HEK293 (cell line): ENCODE measurements around the gene ELAC2.
"Not testable (repeated sequence)": the region's sequence is repeated elsewhere in the genome, so short reads cannot be mapped to it uniquely, and the experiment has no call there.

ENCODE experiments used
- CTCF ChIA-PET: fragments of 350-600 bp; formaldehyde crosslinking; extraction: SDS; loops from one replicate; lab custom pipeline; 2021; ENCODE audit warnings: antibody characterized with exemption; lab: Yijun Ruan, JAX
- POLR2A ChIA-PET: fragments of 300-600 bp; formaldehyde crosslinking; extraction: SDS; loops from one replicate; lab custom pipeline; 2020; ENCODE audit warnings: antibody characterized with exemption, inconsistent platforms; lab: Yijun Ruan, JAX
- H3K27ac ChIP-seq: fragments of 200-500 bp; sonication (Bioruptor generic); 2 replicates; pipeline ENCODE4 v1.5.1; 2014; ENCODE audit warnings: low read depth, low read length, control low read depth, inconsistent platforms; ENCODE audit errors: extremely low read depth
- H3K36me3 ChIP-seq, 2 experiments: fragments of 200-500 bp in 1 of 2; sonication (Bioruptor generic) in 1 of 2; 1 replicate in 1 of 2; 2 replicates in 1 of 2; pipeline ENCODE4 v1.5.1; 2014 to 2017; ENCODE audit warnings: inconsistent platforms in 2 of 2, low read length in 2 of 2; ENCODE audit not compliant: control insufficient read depth in 2 of 2, insufficient read depth in 1 of 2
- H3K4me1 ChIP-seq: fragments of 200-500 bp; sonication (Bioruptor generic); 2 replicates; pipeline ENCODE4 v1.5.1; 2014; ENCODE audit warnings: mild to moderate bottlenecking, low read length, inconsistent platforms; ENCODE audit not compliant: control insufficient read depth, insufficient read depth
- H3K4me3 ChIP-seq: 2 replicates; pipeline ENCODE4 v1.5.1; 2011; ENCODE audit warnings: low read depth, mild to moderate bottlenecking, control low read depth, low read length, moderate library complexity
- H3K9me3 ChIP-seq: fragments of 200-500 bp; sonication (Bioruptor generic); 2 replicates; pipeline ENCODE4 v1.5.1; 2014; ENCODE audit warnings: low read depth, low read length, inconsistent platforms; ENCODE audit not compliant: control insufficient read depth, insufficient read depth
- PRDM10 ChIP-seq: fragments of 450-650 bp; formaldehyde crosslinking; IDR thresholded peaks from 2 replicates; pipeline ENCODE4 v1.5.1; 2016; ENCODE audit warnings: missing biosample characterization, missing genetic modification characterization
- ZBTB48 ChIP-seq: fragments of 450-650 bp; formaldehyde crosslinking; IDR thresholded peaks from 2 replicates; pipeline ENCODE4 v1.5.1; 2016; ENCODE audit warnings: missing biosample characterization, missing genetic modification characterization
- ZBTB7A ChIP-seq: fragments of 450-650 bp; formaldehyde crosslinking; IDR thresholded peaks from 2 replicates; pipeline ENCODE4 v1.5.1; 2016; ENCODE audit warnings: low read depth, missing biosample characterization, missing genetic modification characterization
- ZFP69B ChIP-seq: fragments of 450-650 bp; formaldehyde crosslinking; IDR thresholded peaks from 2 replicates; pipeline ENCODE4 v1.5.1; 2016; ENCODE audit warnings: missing biosample characterization, missing genetic modification characterization
- ZNF112 ChIP-seq: fragments of 450-650 bp; formaldehyde crosslinking; IDR thresholded peaks from 2 replicates; pipeline ENCODE4 v1.5.0; 2017; ENCODE audit warnings: missing biosample characterization, missing genetic modification characterization
- ZNF155 ChIP-seq: fragments of 450-650 bp; formaldehyde crosslinking; IDR thresholded peaks from 2 replicates; pipeline ENCODE4 v1.5.1; 2016; ENCODE audit warnings: missing biosample characterization, missing genetic modification characterization
- ZNF391 ChIP-seq: fragments of 450-650 bp; formaldehyde crosslinking; IDR thresholded peaks from 2 replicates; pipeline ENCODE4 v1.5.1; 2016; ENCODE audit warnings: low read depth, missing biosample characterization, missing genetic modification characterization, borderline replicate concordance
- ZNF558 ChIP-seq: fragments of 450-650 bp; formaldehyde crosslinking; IDR thresholded peaks from 2 replicates; pipeline ENCODE4 v1.5.1; 2016; ENCODE audit warnings: missing biosample characterization, missing genetic modification characterization
- ZNF560 ChIP-seq: fragments of 450-650 bp; formaldehyde crosslinking; IDR thresholded peaks from 2 replicates; pipeline ENCODE4 v1.5.1; 2017; ENCODE audit warnings: missing biosample characterization, missing genetic modification characterization, borderline replicate concordance
- ZNF623 ChIP-seq: fragments of 450-650 bp; formaldehyde crosslinking; IDR thresholded peaks from 2 replicates; pipeline ENCODE4 v1.5.1; 2016; ENCODE audit warnings: missing biosample characterization, missing genetic modification characterization
- ZNF624 ChIP-seq: fragments of 450-650 bp; formaldehyde crosslinking; IDR thresholded peaks from 2 replicates; pipeline ENCODE4 v1.5.1; 2017; ENCODE audit warnings: missing biosample characterization, missing genetic modification characterization
- ZNF629 ChIP-seq: fragments of 450-650 bp; formaldehyde crosslinking; IDR thresholded peaks from 2 replicates; pipeline ENCODE4 v1.5.1; 2017; ENCODE audit warnings: missing biosample characterization, missing genetic modification characterization
- ZNF645 ChIP-seq: fragments of 450-650 bp; formaldehyde crosslinking; IDR thresholded peaks from 2 replicates; pipeline ENCODE4; 2016; ENCODE audit warnings: missing biosample characterization, missing genetic modification characterization
- TF ChIP-seq, protein P1 (sequence below): fragments of 450-650 bp; formaldehyde crosslinking; IDR thresholded peaks from 2 replicates; pipeline ENCODE4 v1.5.1; 2016; ENCODE audit warnings: missing biosample characterization, missing genetic modification characterization
- TF ChIP-seq, protein P2 (sequence below): sonication (generic); formaldehyde crosslinking; IDR thresholded peaks from 2 replicates; pipeline ENCODE4 v1.8.1; 2022; ENCODE audit warnings: mild to moderate bottlenecking, moderate library complexity, missing genetic modification reagents

ELAC2 gene

DNA sequence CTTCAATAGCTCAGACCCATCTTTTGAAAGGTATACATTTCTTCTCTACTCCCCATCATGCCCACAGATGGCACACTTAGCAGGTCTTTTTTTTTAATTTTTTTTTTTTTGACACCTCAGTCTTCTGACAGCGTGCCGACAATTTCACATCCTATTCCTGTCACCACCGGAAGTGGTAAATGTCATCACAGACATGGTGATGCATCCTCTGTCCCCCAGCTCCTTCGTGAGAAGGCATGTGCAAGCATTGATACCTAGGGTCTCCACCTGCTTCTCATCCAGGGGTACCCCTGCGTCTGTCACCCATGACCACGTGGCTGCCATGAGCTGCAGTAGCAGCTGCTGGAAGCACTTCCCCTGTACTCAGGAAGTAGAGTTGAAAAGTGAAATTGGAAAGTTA lies 35.6 kb downstream of the ELAC2 start:
- CTCF ChIA-PET: interaction anchor here (0.5 to 0.9 kb wide), 2 partner anchors 126 to 240 kb away, joined by 3 to 4 read pairs; no protein-coding TSS in a partner anchor
- no peak overlapping the region for H3K4me3 ChIP-seq
- POLR2A ChIA-PET: no interaction called here

GRCh38 chr17:12979826-12980500 lies 37.9 kb downstream of the ELAC2 start:
- ChIA-PET POLR2A (no interaction called here), CTCF (interaction anchor here (0.6 to 1.9 kb wide), 3 partner anchors 23 to 853 kb away, joined by 3 to 6 read pairs (median 4); no protein-coding TSS in a partner anchor)
- TF ChIP-seq ZNF155 (tag by site-specific recombination): no peak
- TF ChIP-seq, protein P1, sequence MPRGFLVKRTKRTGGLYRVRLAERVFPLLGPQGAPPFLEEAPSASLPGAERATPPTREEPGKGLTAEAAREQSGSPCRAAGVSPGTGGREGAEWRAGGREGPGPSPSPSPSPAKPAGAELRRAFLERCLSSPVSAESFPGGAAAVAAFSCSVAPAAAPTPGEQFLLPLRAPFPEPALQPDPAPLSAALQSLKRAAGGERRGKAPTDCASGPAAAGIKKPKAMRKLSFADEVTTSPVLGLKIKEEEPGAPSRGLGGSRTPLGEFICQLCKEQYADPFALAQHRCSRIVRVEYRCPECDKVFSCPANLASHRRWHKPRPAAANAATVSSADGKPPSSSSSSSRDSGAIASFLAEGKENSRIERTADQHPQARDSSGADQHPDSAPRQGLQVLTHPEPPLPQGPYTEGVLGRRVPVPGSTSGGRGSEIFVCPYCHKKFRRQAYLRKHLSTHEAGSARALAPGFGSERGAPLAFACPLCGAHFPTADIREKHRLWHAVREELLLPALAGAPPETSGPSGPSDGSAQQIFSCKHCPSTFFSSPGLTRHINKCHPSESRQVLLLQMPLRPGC: no peak
- TF ChIP-seq ZNF391 (tag by site-specific recombination): no peak
- TF ChIP-seq, protein P2, sequence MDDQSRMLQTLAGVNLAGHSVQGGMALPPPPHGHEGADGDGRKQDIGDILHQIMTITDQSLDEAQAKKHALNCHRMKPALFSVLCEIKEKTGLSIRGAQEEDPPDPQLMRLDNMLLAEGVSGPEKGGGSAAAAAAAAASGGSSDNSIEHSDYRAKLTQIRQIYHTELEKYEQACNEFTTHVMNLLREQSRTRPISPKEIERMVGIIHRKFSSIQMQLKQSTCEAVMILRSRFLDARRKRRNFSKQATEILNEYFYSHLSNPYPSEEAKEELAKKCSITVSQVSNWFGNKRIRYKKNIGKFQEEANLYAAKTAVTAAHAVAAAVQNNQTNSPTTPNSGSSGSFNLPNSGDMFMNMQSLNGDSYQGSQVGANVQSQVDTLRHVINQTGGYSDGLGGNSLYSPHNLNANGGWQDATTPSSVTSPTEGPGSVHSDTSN (CRISPR knock-in tag): no peak
- TF ChIP-seq ZNF645 (tag by site-specific recombination): no peak
- TF ChIP-seq ZBTB7A (tag by site-specific recombination): no peak
- TF ChIP-seq ZFP69B: no peak
- no peak overlapping the region for H3K27ac ChIP-seq
- no peaks in the 10 kb centered on the region for H3K9me3 ChIP-seq
- no peak overlapping the region for H3K4me3 ChIP-seq
- peaks cover 0 to 3% of the 10 kb centered on the region in 2 experiments; a peak in 2 of 3 replicates for H3K36me3 ChIP-seq
- no peaks in the 10 kb centered on the region for H3K4me1 ChIP-seq

More for the DNA sequence above, 35.6 kb downstream of the ELAC2 start:
- Histone ChIP-seq H3K9me3 (no peaks in the 10 kb centered on the region), H3K4me1 (no peaks in the 10 kb centered on the region), H3K36me3 (peaks cover 0 to 3% of the 10 kb centered on the region in 2 experiments; a peak in 2 of 3 replicates), H3K27ac (no peak overlapping the region)
- TF ChIP-seq ZNF112 (tag by site-specific recombination) (no peak), ZNF629 (tag by site-specific recombination) (0 out of 2 replicates have a peak, but pooled peaks have one; percentile 40), ZNF560 (tag by site-specific recombination) (no peak), ZBTB48 (tag by site-specific recombination) (no peak), ZNF558 (no peak)

GRCh38 chr17:12979246-12979645 lies 38.6 kb downstream of the ELAC2 start:
- Histone ChIP-seq H3K27ac (no peak overlapping the region), H3K4me1 (no peaks in the 10 kb centered on the region), H3K9me3 (no peaks in the 10 kb centered on the region), H3K4me3 (no peak overlapping the region), H3K36me3 (peaks cover 0 to 3% of the 10 kb centered on the region in 2 experiments; a peak in 2 of 3 replicates)
- CTCF ChIA-PET: interaction anchor here (0.6 kb wide), 1 partner anchor 312 kb away, joined by 3 read pairs; no protein-coding TSS in a partner anchor
- no peak for TF ChIP-seq ZNF624 (tag by site-specific recombination)
- TF ChIP-seq PRDM10 (tag by site-specific recombination): no peak
- TF ChIP-seq ZNF623: no peak
- POLR2A ChIA-PET: no interaction called here

DNA sequence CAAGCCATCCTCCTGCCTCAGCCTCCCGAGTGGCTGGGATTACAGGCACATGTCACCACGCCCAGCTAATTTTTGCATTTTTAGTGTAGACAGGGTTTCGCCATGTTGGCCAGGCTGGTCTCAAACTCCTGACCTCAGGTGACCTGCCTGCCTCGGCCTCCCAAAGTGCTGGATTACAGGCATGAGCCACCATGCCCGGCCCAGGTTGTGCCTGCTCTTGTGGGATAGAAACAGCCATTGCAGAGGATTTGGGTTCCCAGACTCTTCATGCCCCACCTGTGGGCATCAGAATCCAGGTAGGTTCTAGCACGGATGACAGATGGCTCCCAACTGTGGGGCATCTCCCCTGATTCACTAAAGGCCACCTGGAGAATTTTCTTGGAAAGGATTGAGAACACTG lies 39.0 kb downstream of the ELAC2 start:
- H3K36me3 ChIP-seq, H3K27ac ChIP-seq, H3K9me3 ChIP-seq, POLR2A ChIA-PET, H3K4me1 ChIP-seq, H3K4me3 ChIP-seq: not testable (repeated sequence)
- CTCF ChIA-PET: interaction anchor here (0.6 to 1.6 kb wide), 2 partner anchors 24 to 312 kb away, joined by 3 to 9 read pairs; no protein-coding TSS in a partner anchor
